CD4-positive, CD25-positive, alpha-beta regulatory T cell (primary cell): ENCODE results near the gene NRGN. TPM values are rescaled to one million over a fixed set of nuclear protein-coding genes. Genes with fewer than 3 reads are reported as not detected.

Source experiments
- polyA plus RNA-seq, 4 donors: library from polyadenylated mRNA; unstranded; fragments of 300-500 nt; fragmentation: Illumina TruSeq; gene quantifications; one replicate each; pipeline ENCODE4 v1.2.3, GENCODE V29; 2021
- total RNA-seq: library from RNA; stranded (reverse); gene quantifications from one replicate; pipeline ENCODE4 v1.2.3, GENCODE V29; 2022

The NRGN gene
- total and polyA plus RNA-seq, 5 donors from 2014 or later = 0.16 to 58.8 (median 0.22) TPM

Other genes with a start within 250 kb of the NRGN start
- gene OR8B12, start 196.3 kb upstream of the NRGN start, total RNA-seq = not detected
- not detected for gene OR8B12, start 196.3 kb upstream of the NRGN start, polyA plus RNA-seq
- gene OR8A1, start 169.9 kb upstream of the NRGN start, total RNA-seq = not detected
- not detected for gene OR8A1, start 169.9 kb upstream of the NRGN start, polyA plus RNA-seq
- gene PANX3, start 128.5 kb upstream of the NRGN start, total RNA-seq = not detected
- gene PANX3, start 128.5 kb upstream of the NRGN start, polyA plus RNA-seq = not detected
- gene TBRG1, start 117.1 kb upstream of the NRGN start, total RNA-seq = 60.7 TPM
- gene TBRG1, start 117.1 kb upstream of the NRGN start, polyA plus RNA-seq = 10 to 100 TPM; 30.3 to 42.3 (median 38.0) TPM
- 5.0 TPM for gene SIAE, start 66.2 kb upstream of the NRGN start, total RNA-seq
- 1 to 10 TPM; 1.4 to 3.0 (median 2.3) TPM for gene SIAE, start 66.2 kb upstream of the NRGN start, polyA plus RNA-seq
- 0.22 TPM for gene SPA17, start 66.0 kb upstream of the NRGN start, total RNA-seq
- gene SPA17, start 66.0 kb upstream of the NRGN start, polyA plus RNA-seq = 1 to 10 TPM; 1.0 to 2.5 (median 1.3) TPM
- 0.44 TPM for gene VSIG2, start 12.3 kb downstream of the NRGN start, total RNA-seq
- 1 to 10 TPM in 2 of 4 donors, under 1 TPM in 2; 0.71 to 3.9 (median 0.95) TPM for gene VSIG2, start 12.3 kb downstream of the NRGN start, polyA plus RNA-seq
- gene ESAM, start 22.3 kb downstream of the NRGN start, total RNA-seq = 3.0 TPM
- gene ESAM, start 22.3 kb downstream of the NRGN start, polyA plus RNA-seq = 1 to 10 TPM in 2 of 4 donors, under 1 TPM in 1, not detected in 1; 0.55 to 3.1 (median 2.3) TPM
- gene MSANTD2, start 60.5 kb downstream of the NRGN start, total RNA-seq = 10.0 TPM
- 1 to 10 TPM; 1.9 to 5.4 (median 4.2) TPM for gene MSANTD2, start 60.5 kb downstream of the NRGN start, polyA plus RNA-seq
- gene ROBO3, start 125.5 kb downstream of the NRGN start, total RNA-seq = 4.4 TPM
- 1 to 10 TPM in 2 of 4 donors, under 1 TPM in 2; 0.34 to 4.6 (median 1.3) TPM for gene ROBO3, start 125.5 kb downstream of the NRGN start, polyA plus RNA-seq
- gene ROBO4, start 157.9 kb downstream of the NRGN start, total RNA-seq = 1.0 TPM
- gene ROBO4, start 157.9 kb downstream of the NRGN start, polyA plus RNA-seq = under 1 TPM in 1 of 4 donors, not detected in 3; 0.05 TPM
- gene HEPN1, start 179.3 kb downstream of the NRGN start, total RNA-seq = not detected
- not detected for gene HEPN1, start 179.3 kb downstream of the NRGN start, polyA plus RNA-seq
- not detected for gene HEPACAM, start 196.1 kb downstream of the NRGN start, total RNA-seq
- gene HEPACAM, start 196.1 kb downstream of the NRGN start, polyA plus RNA-seq = not detected
- 0.64 TPM for gene CCDC15, start 214.3 kb downstream of the NRGN start, total RNA-seq
- gene CCDC15, start 214.3 kb downstream of the NRGN start, polyA plus RNA-seq = 1 to 10 TPM in 3 of 4 donors, under 1 TPM in 1; 0.81 to 1.8 (median 1.5) TPM